ENCODE results near the gene THNSL1.

Gene THNSL1

GRCh38 chr10:25061711-25062449 lies 45.5 kb downstream of the THNSL1 start:
- no peak for DNase-seq

- DNase-seq = no peak
These were observed 46.7 kb downstream of the THNSL1 start for GRCh38 chr10:25063157-25063556.

- DNase-seq = no peak
These were observed 47.2 kb downstream of the THNSL1 start for GRCh38 chr10:25063644-25064043.

- DNase-seq = no peak
These were observed 48.0 kb downstream of the THNSL1 start for GRCh38 chr10:25064401-25064800.

- DNase-seq = no peak
These were observed 49.5 kb downstream of the THNSL1 start for GRCh38 chr10:25065761-25066476.

- DNase-seq = no peak
These were observed 52.0 kb downstream of the THNSL1 start for GRCh38 chr10:25068152-25069058.

- DNase-seq = no peak
These were observed 54.8 kb downstream of the THNSL1 start for GRCh38 chr10:25071227-25071626.

- no peak for DNase-seq
These were observed 56.4 kb downstream of the THNSL1 start for GRCh38 chr10:25072786-25073185.

- DNase-seq = no peak
These were observed 59.4 kb downstream of the THNSL1 start for GRCh38 chr10:25075825-25076224.
